ENCODE results near the gene RNF157.

Gene RNF157

DNA sequence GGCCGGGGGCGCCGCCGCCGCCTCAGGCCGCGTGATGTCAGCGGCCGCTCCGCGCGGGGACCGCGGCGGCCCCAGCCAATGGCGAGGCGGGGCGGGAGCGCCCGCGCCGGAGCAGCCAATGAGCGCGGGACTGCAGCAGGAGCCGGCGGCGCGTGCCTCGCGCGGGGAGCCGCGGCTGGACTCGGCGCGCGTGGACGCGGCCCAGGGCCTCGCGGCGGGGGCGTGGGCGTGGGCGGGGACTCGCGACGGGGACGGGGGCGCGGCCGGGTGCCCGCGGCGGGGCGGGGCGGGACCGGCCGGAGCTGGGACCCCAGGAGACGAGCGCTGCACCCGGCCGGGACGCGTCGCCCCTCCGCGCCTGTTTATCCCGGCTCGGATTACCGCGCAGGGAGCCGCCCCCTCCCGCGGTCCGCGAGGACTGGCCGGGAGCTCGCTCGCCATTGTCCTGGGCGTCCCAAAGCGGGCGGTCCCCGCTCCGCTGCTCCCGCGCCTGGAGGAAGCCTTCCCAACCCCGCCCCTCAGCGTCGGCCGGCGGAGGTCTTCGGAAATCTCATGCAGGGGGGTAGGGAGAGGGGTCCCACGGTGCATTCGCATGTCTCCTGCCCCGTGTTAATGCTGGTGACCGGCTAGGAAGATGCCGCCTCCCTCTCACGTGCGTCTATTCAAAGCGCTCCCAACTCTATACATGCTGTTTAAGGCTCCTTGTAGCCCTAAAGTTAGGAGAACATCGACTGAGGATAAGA is at the start of gene RNF157:
TSS of gene RNF157 (minus strand) at position 33 of the 743 bp plus-strand sequence. CDS start 253 bp downstream, outside the sequence.
- peak; percentile 76 for DNase-seq (ENCODE audit: low spot score)

GRCh38 chr17:76281573-76282371 is 41.5 kb upstream of the RNF157 start:
- DNase-seq (ENCODE audit: low spot score), result no peak

GRCh38 chr17:76280650-76281049 is 40.4 kb upstream of the RNF157 start:
- DNase-seq (ENCODE audit: low spot score), result no peak

- no peak for DNase-seq (ENCODE audit: low spot score)
Observed at GRCh38 chr17:76279742-76280287, 39.5 kb upstream of the RNF157 start.

DNA sequence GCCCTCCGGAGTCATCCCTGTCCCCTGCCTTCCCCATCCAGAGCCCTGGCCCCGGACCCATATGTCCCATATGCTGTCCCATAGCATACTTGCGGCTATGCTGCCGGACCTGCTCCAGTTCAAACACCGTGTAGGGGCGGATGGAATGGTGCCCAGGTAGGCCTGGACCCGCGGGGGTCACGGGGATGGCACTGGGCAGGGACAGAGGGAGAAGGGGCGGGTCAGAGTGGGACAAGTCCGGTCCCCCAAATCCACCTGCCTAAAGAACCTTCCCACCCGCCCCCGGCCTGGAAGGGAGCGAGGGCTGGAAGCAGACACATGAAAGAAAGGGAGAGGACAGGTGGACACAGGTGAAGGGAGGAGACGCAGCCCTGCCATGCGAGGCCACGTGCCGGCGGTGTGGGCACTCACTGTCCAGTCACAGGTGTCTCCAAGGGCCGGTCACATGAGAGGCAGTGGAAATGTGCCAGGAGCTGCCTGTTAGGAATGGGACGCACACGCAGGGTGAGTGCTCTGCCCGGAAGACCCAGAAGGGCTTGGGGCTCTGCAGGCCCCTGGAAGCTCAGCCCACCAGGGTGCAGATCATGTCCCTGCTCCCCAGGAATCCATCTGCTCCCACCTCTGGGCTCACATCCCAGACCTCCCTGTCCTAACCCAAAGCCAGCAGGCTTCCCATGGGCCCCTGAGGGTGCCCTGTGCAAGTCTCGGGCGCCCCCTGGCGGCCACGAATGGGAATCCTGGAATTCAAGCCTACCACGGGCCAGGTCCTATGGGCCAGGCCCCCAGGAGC is 38.9 kb upstream of the RNF157 start:
- peak; percentile 90 for DNase-seq (ENCODE audit: low spot score)

DNA sequence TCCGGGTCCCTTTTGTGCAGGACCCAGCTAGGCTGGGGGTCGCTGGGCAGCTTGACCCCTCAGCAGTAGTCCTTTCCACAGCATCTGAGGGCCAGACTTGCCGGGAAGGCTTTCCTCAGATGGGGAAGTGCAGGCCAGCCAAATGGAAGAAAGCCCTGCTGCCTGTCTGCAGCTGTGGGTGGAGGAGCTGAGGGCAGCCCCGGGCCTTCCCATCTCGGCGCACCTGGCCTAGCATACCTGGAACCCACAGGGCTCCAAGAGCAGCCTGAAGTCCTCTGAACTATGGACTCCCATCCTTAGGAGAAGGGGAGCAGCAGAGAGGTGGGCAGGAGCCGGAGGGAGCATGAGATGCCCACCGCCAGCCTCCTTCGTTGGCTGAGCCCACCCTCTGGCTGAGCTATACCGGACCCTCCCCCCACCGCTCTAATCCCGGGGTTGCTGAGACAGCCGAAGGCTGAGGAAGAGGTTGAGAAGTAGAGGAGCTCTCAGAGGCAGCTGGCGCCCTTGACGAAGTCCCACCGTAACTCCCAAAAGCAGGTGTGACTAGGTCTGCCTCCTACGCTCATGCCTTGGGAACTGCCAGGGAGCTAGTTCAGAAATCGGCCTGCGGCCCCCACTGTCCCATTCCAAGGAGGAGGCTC is 38.1 kb upstream of the RNF157 start:
- DNase-seq (ENCODE audit: low spot score), result no peak

- no peak for DNase-seq (ENCODE audit: low spot score)
Observed at GRCh38 chr17:76277300-76278267, 37.3 kb upstream of the RNF157 start.

GRCh38 chr17:76276461-76277299 is 36.4 kb upstream of the RNF157 start:
- DNase-seq (ENCODE audit: low spot score), result no peak

DNA sequence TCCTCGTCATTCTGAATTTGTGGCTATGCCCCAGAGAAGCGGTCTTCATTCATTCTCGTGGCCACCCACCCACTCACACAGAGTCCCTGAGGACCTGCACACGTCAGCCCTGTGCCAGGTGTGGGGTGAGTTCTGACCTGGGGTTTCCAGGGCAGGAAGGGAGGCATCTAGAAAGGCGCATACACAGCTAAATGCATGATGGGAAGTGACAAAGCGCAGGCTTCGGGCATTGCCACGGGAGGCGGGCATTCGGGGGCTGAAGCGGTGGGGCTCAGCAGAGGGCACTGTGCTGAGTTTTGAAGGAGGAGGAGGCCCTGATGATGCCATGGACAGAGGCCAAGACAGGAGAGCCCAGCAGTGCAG is 35.8 kb upstream of the RNF157 start:
- no peak for DNase-seq (ENCODE audit: low spot score)

DNA sequence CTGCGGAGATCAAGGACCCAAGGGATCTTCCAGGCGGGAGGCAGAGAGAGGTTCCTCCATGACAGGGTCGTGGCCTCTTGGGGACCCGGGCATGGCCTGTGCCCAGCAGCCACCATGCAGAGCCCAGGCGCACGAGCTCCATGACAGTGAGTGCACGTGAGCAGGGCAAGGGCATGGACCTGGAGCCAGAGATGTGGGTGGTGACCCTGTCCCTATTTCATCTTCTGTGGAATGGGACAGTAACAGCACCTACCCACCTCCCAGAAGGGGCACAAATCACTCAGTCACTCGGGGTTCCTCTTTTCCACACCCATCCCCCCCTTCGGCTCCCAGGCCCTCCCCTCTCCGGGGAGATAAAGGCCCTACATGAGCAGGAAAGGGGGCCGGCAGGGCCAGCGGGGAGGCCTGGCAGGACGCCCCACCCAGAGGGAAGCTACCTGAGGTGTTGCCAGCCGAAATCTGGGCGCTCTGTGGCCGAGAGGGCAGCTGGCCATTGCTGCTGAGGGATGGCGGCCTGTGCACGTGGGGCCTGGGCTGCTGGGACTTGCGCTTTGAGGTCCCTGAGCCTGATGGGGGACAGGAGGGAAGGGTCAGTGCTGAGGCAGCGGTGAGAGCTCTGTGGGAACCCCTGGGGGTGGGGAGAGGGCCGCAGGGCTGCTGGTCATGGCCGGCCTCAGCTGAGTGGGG is 35.2 kb upstream of the RNF157 start:
- no peak for DNase-seq (ENCODE audit: low spot score)

GRCh38 chr17:76274112-76274956 is 34.0 kb upstream of the RNF157 start:
- DNase-seq (ENCODE audit: low spot score), result no peak

DNA sequence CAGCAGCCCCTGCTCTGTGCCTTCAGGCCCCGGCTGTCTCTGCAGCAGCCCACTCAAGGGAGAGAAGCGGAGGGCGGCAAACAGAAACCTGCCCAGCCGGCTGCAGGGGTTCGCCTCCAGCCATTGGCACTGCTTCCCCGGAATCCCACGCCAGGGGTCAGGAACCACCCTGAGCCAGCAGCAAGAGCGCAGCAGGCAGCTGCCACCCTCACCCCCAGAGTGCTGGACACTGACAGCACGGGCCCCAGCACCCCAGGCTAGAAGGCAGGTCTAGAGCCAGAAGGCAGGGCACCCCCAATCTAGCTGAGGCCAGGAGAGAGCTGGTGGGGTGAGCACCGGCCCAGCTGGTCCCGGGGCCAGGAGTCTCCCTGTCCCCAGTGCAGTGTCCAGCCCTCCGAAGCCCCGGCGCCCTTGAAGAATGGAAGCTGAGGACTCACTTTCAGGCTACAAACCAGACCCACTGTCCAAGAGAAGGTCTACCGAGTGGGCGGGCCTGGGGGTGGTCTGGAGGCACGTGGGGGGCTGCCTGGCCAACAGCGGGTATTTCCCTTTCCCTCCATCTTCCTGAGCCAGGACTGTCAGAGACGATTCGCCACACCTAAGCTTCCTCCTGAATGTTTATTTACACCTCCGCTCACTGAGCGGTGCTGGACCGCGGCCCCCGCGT is 33.3 kb upstream of the RNF157 start:
- DNase-seq (ENCODE audit: low spot score), result no peak

GRCh38 chr17:76272541-76273444 is 32.5 kb upstream of the RNF157 start:
- DNase-seq (ENCODE audit: low spot score), result no peak

DNA sequence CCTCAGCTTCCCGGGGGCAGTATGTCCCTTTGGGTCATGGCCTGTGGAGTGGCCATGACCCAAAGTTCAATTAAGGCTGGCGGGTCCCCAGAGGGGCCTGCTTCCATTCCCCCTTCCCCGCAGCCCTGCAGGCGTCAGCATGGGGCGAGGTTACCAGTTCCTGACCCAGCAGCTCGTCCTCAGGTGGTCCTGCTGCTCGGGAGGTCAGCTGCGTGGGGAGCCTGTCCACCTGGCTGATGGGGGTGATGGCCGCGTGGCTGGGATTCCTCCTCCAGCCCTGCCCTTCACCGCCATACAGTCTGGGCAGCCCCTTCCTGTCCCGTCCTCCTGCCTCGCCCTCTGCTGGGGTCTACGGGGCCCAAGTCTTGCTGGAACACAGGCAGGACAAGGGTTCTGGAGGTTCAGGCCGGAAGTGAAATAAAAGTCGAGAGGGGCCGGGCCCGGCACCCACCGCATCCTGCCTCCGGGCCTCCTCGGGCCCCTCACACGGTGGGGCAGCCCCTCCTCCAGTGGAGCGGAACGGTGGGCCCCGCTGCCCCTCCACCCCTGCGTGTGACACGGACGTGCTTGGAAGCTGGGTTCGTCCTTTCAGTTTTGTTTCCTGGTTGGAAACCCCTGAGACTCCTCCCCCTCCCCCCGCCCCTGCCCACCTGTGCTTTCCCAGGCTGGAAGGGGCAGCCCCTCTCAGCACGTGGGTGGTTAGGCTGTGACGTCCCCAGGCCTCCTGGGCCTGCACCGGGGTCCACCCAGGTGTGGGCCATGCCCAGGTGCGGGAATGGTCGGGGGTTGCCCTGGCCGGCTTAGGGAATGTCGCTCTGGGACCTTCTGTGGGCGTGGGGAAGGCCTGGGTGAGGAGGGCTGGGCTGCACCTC is 31.6 kb upstream of the RNF157 start:
- no peak for DNase-seq (ENCODE audit: low spot score)
